GM06990 (cell line): Measurements from ENCODE around the gene GRID2.

ENCODE experiments used
- DNase-seq: peaks from one replicate; pipeline ENCODE4 v3.0.0-alpha.2; 2011; ENCODE audit not compliant: insufficient read length; ENCODE audit errors: extremely low read depth
- H3K27me3 ChIP-seq: replicated peaks from 2 replicates; pipeline ENCODE4 v1.6.0; 2011; ENCODE audit warnings: low read length; ENCODE audit not compliant: control insufficient read depth, insufficient read depth
- H3K36me3 ChIP-seq: 2 replicates; pipeline ENCODE4 v1.5.1; 2011; ENCODE audit warnings: low read length; ENCODE audit not compliant: control insufficient read depth, insufficient read depth
- H3K4me3 ChIP-seq: replicated peaks from 2 replicates; pipeline ENCODE4 v1.5.1; 2011; ENCODE audit warnings: low read depth, mild to moderate bottlenecking, control low read depth, low read length
- CTCF ChIP-seq: IDR thresholded peaks from 2 replicates; pipeline ENCODE4 v1.5.1; 2011; ENCODE audit warnings: low read length, control low read depth, mild to moderate bottlenecking, inconsistent platforms; ENCODE audit not compliant: insufficient read depth, poor library complexity, severe bottlenecking

Gene GRID2

GRCh38 chr4:93187466-93187865 lies 883.7 kb downstream of the GRID2 start:
- DNase-seq = no peak
- H3K27me3 ChIP-seq = no peaks in the 10 kb centered on the region
- H3K4me3 ChIP-seq = no peak overlapping the region
- TF ChIP-seq CTCF = no peak
- no peaks in the 10 kb centered on the region for H3K36me3 ChIP-seq

DNA sequence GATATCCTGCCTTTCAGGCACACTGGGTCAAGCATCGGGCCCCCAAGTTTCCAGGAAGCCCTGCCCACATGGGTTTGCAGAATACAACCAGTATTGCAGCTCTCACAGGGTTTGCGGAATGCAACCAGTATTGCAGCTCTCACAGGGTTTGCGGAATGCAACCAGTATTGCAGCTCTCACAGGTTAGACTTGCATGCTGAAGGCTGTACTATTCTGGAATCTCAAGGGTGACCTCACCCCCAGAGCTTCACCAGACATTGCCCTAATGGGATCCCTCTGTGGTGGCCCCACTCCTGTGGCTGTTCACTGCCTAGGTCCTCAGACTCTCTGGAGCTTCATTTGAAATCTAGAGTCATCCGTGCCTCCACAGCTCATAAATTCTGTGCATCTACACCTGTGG lies 884.1 kb downstream of the GRID2 start:
- Histone ChIP-seq H3K36me3 (no peaks in the 10 kb centered on the region), H3K4me3 (no peak overlapping the region), H3K27me3 (no peaks in the 10 kb centered on the region)
- no peak for TF ChIP-seq CTCF
- no peak for DNase-seq

GRCh38 chr4:93199492-93199891 lies 895.7 kb downstream of the GRID2 start:
- no peaks in the 10 kb centered on the region for H3K27me3 ChIP-seq
- H3K36me3 ChIP-seq = no peaks in the 10 kb centered on the region
- H3K4me3 ChIP-seq = no peak overlapping the region
- DNase-seq = no peak
- TF ChIP-seq CTCF = peak; percentile 21

GRCh38 chr4:93201471-93202096 lies 897.8 kb downstream of the GRID2 start:
- H3K36me3 ChIP-seq = no peaks in the 10 kb centered on the region
- no peak for DNase-seq
- H3K27me3 ChIP-seq = no peaks in the 10 kb centered on the region
- H3K4me3 ChIP-seq = no peak overlapping the region
- TF ChIP-seq CTCF = no peak

- no peak overlapping the region for H3K4me3 ChIP-seq
- no peak for DNase-seq
- H3K36me3 ChIP-seq = no peaks in the 10 kb centered on the region
- no peak for TF ChIP-seq CTCF
- no peaks in the 10 kb centered on the region for H3K27me3 ChIP-seq
These were observed 899.9 kb downstream of the GRID2 start for GRCh38 chr4:93203708-93204107.

DNA sequence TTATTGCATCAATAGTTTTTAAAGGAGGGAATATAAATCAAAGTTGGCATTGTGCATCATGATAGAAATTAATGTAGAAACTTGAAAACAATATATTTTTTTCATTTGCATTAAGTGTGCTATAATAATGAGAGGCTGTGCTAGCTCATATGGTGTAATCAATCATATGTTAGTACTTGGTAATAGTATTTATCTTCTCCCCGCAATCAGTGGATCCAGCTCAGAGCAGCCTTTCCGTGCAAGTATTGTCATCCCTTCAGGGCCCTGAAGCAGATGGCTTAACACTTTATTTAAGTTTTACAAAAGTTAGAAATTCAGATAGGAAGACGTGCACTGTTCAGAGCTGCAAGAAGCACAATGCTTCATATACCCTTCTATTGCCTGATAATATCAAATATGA lies 908.5 kb downstream of the GRID2 start:
- H3K36me3 ChIP-seq = no peaks in the 10 kb centered on the region
- H3K4me3 ChIP-seq = no peak overlapping the region
- no peaks in the 10 kb centered on the region for H3K27me3 ChIP-seq
- no peak for TF ChIP-seq CTCF
- no peak for DNase-seq
